Naive thymus-derived CD8-positive, alpha-beta T cell (primary cell): ENCODE data around the gene ACAT1. TPM values are rescaled to one million over a fixed set of nuclear protein-coding genes. Genes with fewer than 3 reads are reported as not detected.
"Not testable (repeated sequence)": the region's sequence is repeated elsewhere in the genome, so short reads cannot be mapped to it uniquely, and the experiment has no call there.

ENCODE experiments used
- ATAC-seq, 2 donors: fragments of 150-1000 bp; cut with Tn5 transposase in 1 of 2; sonication (Bioruptor Pico), chemical (Tn5 transposase) in 1 of 2; 1 replicate in 1 of 2; 2 replicates in 1 of 2; pipeline ENCODE4 v1.10.0; 2021; ENCODE audit warnings: mild to moderate bottlenecking in 2 of 2, moderate library complexity in 2 of 2
- POLR2A ChIA-PET: fragments of 350-600 bp; sonication (Branson Sonifier 250); formaldehyde crosslinking; loops from one replicate; lab custom pipeline; 2021; ENCODE audit warnings: antibody characterized with exemption; lab: Charles Lee
- DNase-seq, 10 donors: peaks; one replicate each; pipeline versions ENCODE4 v3.0.0 to v3.0.0-alpha.2; 2020 to 2022
- H3K27ac Mint-ChIP-seq, 10 donors: one replicate each; pipeline ENCODE4 v1.8.0; 2020 to 2022; ENCODE audit warnings: mild to moderate bottlenecking in 10 of 10, mixed read lengths in 10 of 10, moderate library complexity in 4 of 10, inconsistent platforms in 1 of 10
- H3K27me3 Mint-ChIP-seq, 5 donors: one replicate each; pipeline ENCODE4 v1.8.0; 2021 to 2022; ENCODE audit warnings: mixed read lengths in 5 of 5
- H3K36me3 Mint-ChIP-seq, 3 donors: one replicate each; pipeline ENCODE4 v1.8.0; 2020 to 2022; ENCODE audit warnings: mixed read lengths in 3 of 3, mild to moderate bottlenecking in 2 of 3, inconsistent platforms in 1 of 3
- H3K4me1 Mint-ChIP-seq, 4 donors: one replicate each; pipeline ENCODE4 v1.8.0; 2021 to 2022; ENCODE audit warnings: mixed read lengths in 4 of 4
- H3K4me3 Mint-ChIP-seq, 10 donors: one replicate each; pipeline ENCODE4 v1.8.0; 2020 to 2022; ENCODE audit warnings: mild to moderate bottlenecking in 10 of 10, mixed read lengths in 10 of 10, moderate library complexity in 6 of 10, inconsistent platforms in 1 of 10
- H3K9me3 Mint-ChIP-seq, 9 donors: one replicate each; pipeline ENCODE4 v1.8.0; 2020 to 2022; ENCODE audit warnings: mixed read lengths in 9 of 9, mild to moderate bottlenecking in 3 of 9, inconsistent platforms in 1 of 9, moderate library complexity in 1 of 9
- polyA plus RNA-seq, 3 donors: library from polyadenylated mRNA; unstranded; fragments of 300-500 nt; fragmentation: Illumina TruSeq; gene quantifications; one replicate each; pipeline ENCODE4 v1.2.3, GENCODE V29; 2021
- total RNA-seq, 8 experiments: library from RNA in 2 of 8; stranded (reverse) in 2 of 8; gene quantifications; one replicate each; pipeline ENCODE4 v1.2.3 and lab custom pipeline; 2021 to 2026

The ACAT1 gene
- total and polyA plus RNA-seq, 5 experiments from 2014 or later: 29.6 to 33.1 (median 30.7) TPM

GRCh38 chr11:108120936-108121273 is 462 bp upstream of the ACAT1 start:
- not testable (repeated sequence) for ATAC-seq, H3K36me3 Mint-ChIP-seq, DNase-seq, H3K9me3 Mint-ChIP-seq, H3K27me3 Mint-ChIP-seq
- POLR2A ChIA-PET: interaction anchor here (0.5 to 0.9 kb wide), 2 partner anchors 9 to 11 kb away, joined by 3 read pairs; no protein-coding TSS in a partner anchor
- peak overlapping the region; percentile 87 to 97 (median 96) for H3K4me3 Mint-ChIP-seq
- peak overlapping the region in 7 of 10 donors; percentile 35 to 90 (median 82) for H3K27ac Mint-ChIP-seq
- peaks cover 27 to 46% (median 41%) of the 10 kb centered on the region in 4 donors for H3K4me1 Mint-ChIP-seq

- Mint-ChIP-seq H3K9me3 (no peaks in the 10 kb centered on the region), H3K27ac (peak overlapping the region in 9 of 10 donors; percentile 0 to 97 (median 86)), H3K36me3 (peaks cover 0 to 2% (median 0%) of the 10 kb centered on the region in 3 donors), H3K4me3 (peak overlapping the region; percentile 87 to 97 (median 96)), H3K27me3 (no peaks in the 10 kb centered on the region), H3K4me1 (peaks cover 30 to 51% (median 49%) of the 10 kb centered on the region in 4 donors)
- POLR2A ChIA-PET: interaction anchor here (0.8 kb wide), 1 partner anchor 28 kb away, joined by 3 read pairs; no protein-coding TSS in a partner anchor
- DNase-seq (no peak), ATAC-seq (no peak)
Measured at GRCh38 chr11:108122166-108122628, 830 bp downstream of the ACAT1 start.

GRCh38 chr11:108125096-108125495 is 3.7 kb downstream of the ACAT1 start:
- Mint-ChIP-seq H3K4me1 (peaks cover 36 to 63% (median 51%) of the 10 kb centered on the region in 4 donors), H3K9me3 (no peaks in the 10 kb centered on the region), H3K4me3 (peak overlapping the region in 2 of 10 donors; percentile 9 to 12), H3K27ac (peak overlapping the region in 6 of 10 donors; percentile 5 to 78 (median 24)), H3K36me3 (peaks cover 0 to 7% (median 0%) of the 10 kb centered on the region in 3 donors), H3K27me3 (no peaks in the 10 kb centered on the region)
- POLR2A ChIA-PET: no interaction called here
- DNase-seq (no peak), ATAC-seq (no peak)

GRCh38 chr11:108128772-108129171 is 7.4 kb downstream of the ACAT1 start:
- POLR2A ChIA-PET: no interaction called here
- Mint-ChIP-seq H3K4me3 (no peak overlapping the region), H3K4me1 (peaks cover 20 to 42% (median 26%) of the 10 kb centered on the region in 4 donors)

GRCh38 chr11:108131993-108132392 is 10.6 kb downstream of the ACAT1 start:
- H3K4me1 Mint-ChIP-seq: peaks cover 2 to 21% (median 9%) of the 10 kb centered on the region in 4 donors
- ATAC-seq: no peak
- no peak for DNase-seq
- no peaks in the 10 kb centered on the region for H3K27me3 Mint-ChIP-seq
- no peak overlapping the region for H3K4me3 Mint-ChIP-seq
- peak overlapping the region in 8 of 10 donors; percentile 2 to 86 (median 50) for H3K27ac Mint-ChIP-seq
- peaks cover 3 to 40% (median 4%) of the 10 kb centered on the region in 3 donors for H3K36me3 Mint-ChIP-seq
- POLR2A ChIA-PET: no interaction called here
- H3K9me3 Mint-ChIP-seq: no peaks in the 10 kb centered on the region

More at GRCh38 chr11:108128772-108129171, 7.4 kb downstream of the ACAT1 start:
- ATAC-seq: no peak
- peaks cover 0 to 21% (median 4%) of the 10 kb centered on the region in 3 donors for H3K36me3 Mint-ChIP-seq
- DNase-seq: no peak
- no peaks in the 10 kb centered on the region for H3K9me3 Mint-ChIP-seq
- no peaks in the 10 kb centered on the region for H3K27me3 Mint-ChIP-seq
- H3K27ac Mint-ChIP-seq: peak overlapping the region in 3 of 10 donors; percentile 14 to 76 (median 17)

- Mint-ChIP-seq H3K27ac (peak overlapping the region in 6 of 10 donors; percentile 9 to 37 (median 23)), H3K36me3 (peaks cover 4 to 44% (median 7%) of the 10 kb centered on the region in 3 donors), H3K4me1 (peaks cover 5 to 18% (median 9%) of the 10 kb centered on the region in 4 donors)
- ATAC-seq, H3K27me3 Mint-ChIP-seq, H3K4me3 Mint-ChIP-seq, H3K9me3 Mint-ChIP-seq, POLR2A ChIA-PET, DNase-seq: not testable (repeated sequence)
Measured at GRCh38 chr11:108132993-108133538, 11.7 kb downstream of the ACAT1 start.

- peaks cover 3 to 12% (median 8%) of the 10 kb centered on the region in 4 donors for H3K4me1 Mint-ChIP-seq
- H3K36me3 Mint-ChIP-seq: peaks cover 8 to 58% (median 12%) of the 10 kb centered on the region in 3 donors
- no peaks in the 10 kb centered on the region for H3K27me3 Mint-ChIP-seq
- H3K9me3 Mint-ChIP-seq: no peaks in the 10 kb centered on the region
- ATAC-seq (peak; percentile 42 to 50), DNase-seq (peak in 3 of 10 donors; percentile 10 to 33 (median 22))
- POLR2A ChIA-PET: interaction anchor here (0.7 kb wide), 1 partner anchor 27 kb away, joined by 3 read pairs; no protein-coding TSS in a partner anchor
- H3K4me3 Mint-ChIP-seq: no peak overlapping the region
- peak overlapping the region in 7 of 10 donors; percentile 10 to 67 (median 21) for H3K27ac Mint-ChIP-seq
Measured at GRCh38 chr11:108135845-108136544, 14.6 kb downstream of the ACAT1 start.

- Mint-ChIP-seq H3K4me1 (peaks cover 2 to 12% (median 8%) of the 10 kb centered on the region in 4 donors), H3K4me3 (no peak overlapping the region), H3K9me3 (no peaks in the 10 kb centered on the region), H3K36me3 (peaks cover 6 to 66% (median 12%) of the 10 kb centered on the region in 3 donors), H3K27me3 (no peaks in the 10 kb centered on the region), H3K27ac (peak overlapping the region in 9 of 10 donors; percentile 1 to 60 (median 18))
- POLR2A ChIA-PET: no interaction called here
- DNase-seq (no peak), ATAC-seq (no peak)
Measured at GRCh38 chr11:108137212-108137611, 15.8 kb downstream of the ACAT1 start.

- no peak for DNase-seq
- no peak overlapping the region for H3K4me3 Mint-ChIP-seq
- peaks cover 2 to 15% (median 5%) of the 10 kb centered on the region in 4 donors for H3K4me1 Mint-ChIP-seq
- H3K27ac Mint-ChIP-seq: peak overlapping the region in 5 of 10 donors; percentile 19 to 77 (median 53)
- no peaks in the 10 kb centered on the region for H3K9me3 Mint-ChIP-seq
- H3K36me3 Mint-ChIP-seq: peaks cover 4 to 80% (median 26%) of the 10 kb centered on the region in 3 donors
- ATAC-seq: no peak
- POLR2A ChIA-PET: no interaction called here
- H3K27me3 Mint-ChIP-seq: no peaks in the 10 kb centered on the region
Measured at GRCh38 chr11:108142304-108142703, 20.9 kb downstream of the ACAT1 start.

- Mint-ChIP-seq H3K4me1 (peaks cover 2 to 14% (median 5%) of the 10 kb centered on the region in 4 donors), H3K9me3 (no peaks in the 10 kb centered on the region), H3K4me3 (no peak overlapping the region), H3K27ac (peak overlapping the region in 8 of 10 donors; percentile 18 to 87 (median 68)), H3K36me3 (peaks cover 4 to 91% (median 32%) of the 10 kb centered on the region in 3 donors), H3K27me3 (no peaks in the 10 kb centered on the region)
- POLR2A ChIA-PET: no interaction called here
- no peak for DNase-seq
- no peak for ATAC-seq
Measured at GRCh38 chr11:108144615-108145014, 23.2 kb downstream of the ACAT1 start.

GRCh38 chr11:108147150-108147549 is 25.8 kb downstream of the ACAT1 start:
- no peak overlapping the region for H3K4me3 Mint-ChIP-seq
- peak overlapping the region in 2 of 10 donors; percentile 38 to 82 for H3K27ac Mint-ChIP-seq
- DNase-seq (no peak), ATAC-seq (no peak)
- POLR2A ChIA-PET: no interaction called here
- no peaks in the 10 kb centered on the region for H3K9me3 Mint-ChIP-seq
- no peaks in the 10 kb centered on the region for H3K27me3 Mint-ChIP-seq
- H3K4me1 Mint-ChIP-seq: peaks cover 2 to 8% (median 4%) of the 10 kb centered on the region in 4 donors
- peaks cover 0 to 95% (median 36%) of the 10 kb centered on the region in 3 donors for H3K36me3 Mint-ChIP-seq

GRCh38 chr11:108148556-108148955 is 27.2 kb downstream of the ACAT1 start:
- Mint-ChIP-seq H3K27ac (peak overlapping the region in 7 of 10 donors; percentile 0 to 76 (median 8)), H3K4me3 (no peak overlapping the region), H3K9me3 (no peaks in the 10 kb centered on the region), H3K27me3 (no peaks in the 10 kb centered on the region), H3K36me3 (peaks cover 0 to 92% (median 40%) of the 10 kb centered on the region in 3 donors), H3K4me1 (peaks cover 2 to 8% (median 5%) of the 10 kb centered on the region in 4 donors)
- no peak for ATAC-seq
- DNase-seq: no peak
- POLR2A ChIA-PET: no interaction called here
